NB4 (cell line): ENCODE data around the gene GPR135.
A peak's percentile ranks its signal among the peaks of the same experiment; 100 is the strongest.

Experiments
- DNase-seq: peaks from one replicate; pipeline ENCODE4 v3.0.0; 2010; ENCODE audit warnings: low read depth
- H3K4me3 ChIP-seq: one replicate; pipeline ENCODE4 v1.5.1; 2011; ENCODE audit warnings: mild to moderate bottlenecking, low read depth, low read length, moderate library complexity
- MYC ChIP-seq: IDR thresholded peaks from 2 replicates; pipeline ENCODE4 v1.6.1; 2011; ENCODE audit warnings: low read depth, low read length
- POLR2A ChIP-seq: IDR thresholded peaks from 2 replicates; pipeline ENCODE4 v1.6.1; 2011; ENCODE audit warnings: mild to moderate bottlenecking; ENCODE audit not compliant: insufficient read length; ENCODE audit errors: extremely low read depth
- TF ChIP-seq, protein P1 (sequence below): IDR thresholded peaks from one replicate; pipeline ENCODE4 v1.5.1; 2012; ENCODE audit warnings: low read depth, low read length
- TF ChIP-seq, protein P2 (sequence below): IDR thresholded peaks from 2 replicates; pipeline ENCODE4 v1.6.1; 2011; ENCODE audit warnings: low read depth, low read length

Gene GPR135, protein sequence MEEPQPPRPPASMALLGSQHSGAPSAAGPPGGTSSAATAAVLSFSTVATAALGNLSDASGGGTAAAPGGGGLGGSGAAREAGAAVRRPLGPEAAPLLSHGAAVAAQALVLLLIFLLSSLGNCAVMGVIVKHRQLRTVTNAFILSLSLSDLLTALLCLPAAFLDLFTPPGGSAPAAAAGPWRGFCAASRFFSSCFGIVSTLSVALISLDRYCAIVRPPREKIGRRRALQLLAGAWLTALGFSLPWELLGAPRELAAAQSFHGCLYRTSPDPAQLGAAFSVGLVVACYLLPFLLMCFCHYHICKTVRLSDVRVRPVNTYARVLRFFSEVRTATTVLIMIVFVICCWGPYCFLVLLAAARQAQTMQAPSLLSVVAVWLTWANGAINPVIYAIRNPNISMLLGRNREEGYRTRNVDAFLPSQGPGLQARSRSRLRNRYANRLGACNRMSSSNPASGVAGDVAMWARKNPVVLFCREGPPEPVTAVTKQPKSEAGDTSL

DNA sequence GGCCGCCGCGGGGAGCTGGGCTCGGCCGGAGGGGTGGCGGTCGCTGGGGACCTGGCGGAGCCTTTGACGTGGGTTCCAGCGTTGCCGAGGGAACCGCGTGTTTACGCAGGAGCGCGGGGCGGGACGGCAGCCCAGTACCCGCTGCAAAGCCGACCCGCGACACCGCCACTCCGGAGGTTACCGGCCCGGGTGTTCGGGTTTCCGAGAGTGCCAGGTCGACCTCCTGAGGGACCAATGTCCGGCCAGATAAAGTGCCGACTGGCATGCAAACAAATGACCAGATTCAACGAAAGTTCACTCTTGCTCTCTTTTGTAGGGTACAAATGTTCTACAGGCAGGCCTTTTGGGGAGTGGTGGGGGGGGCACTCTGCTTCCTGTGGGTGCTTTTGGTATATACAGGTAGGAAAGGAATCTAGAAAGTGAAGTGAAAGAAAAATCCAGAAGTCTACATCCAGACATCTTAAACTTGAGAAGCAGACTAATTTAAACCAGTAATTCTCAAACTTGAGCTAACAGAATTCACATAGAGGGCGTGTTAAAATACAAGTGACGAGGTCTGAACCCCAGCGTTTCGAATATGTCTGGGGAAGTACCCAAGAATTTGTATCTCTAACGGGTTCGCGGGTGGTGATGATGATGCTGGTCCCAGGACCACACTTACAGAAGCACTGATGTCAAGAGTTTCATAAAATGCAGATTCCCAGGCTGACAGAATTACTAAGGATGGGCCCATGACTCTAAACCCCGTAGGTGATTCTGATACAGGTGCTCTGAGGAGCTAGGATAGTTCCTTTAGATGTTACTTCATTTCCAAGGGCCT, at the start of gene GPR135:
GPR135 (minus strand) TSS at position 65 of the 820 bp plus-strand sequence. CDS start 154 bp downstream, outside the sequence.
- TF ChIP-seq POLR2A (no peak), MYC (no peak)
- TF ChIP-seq, protein P1, sequence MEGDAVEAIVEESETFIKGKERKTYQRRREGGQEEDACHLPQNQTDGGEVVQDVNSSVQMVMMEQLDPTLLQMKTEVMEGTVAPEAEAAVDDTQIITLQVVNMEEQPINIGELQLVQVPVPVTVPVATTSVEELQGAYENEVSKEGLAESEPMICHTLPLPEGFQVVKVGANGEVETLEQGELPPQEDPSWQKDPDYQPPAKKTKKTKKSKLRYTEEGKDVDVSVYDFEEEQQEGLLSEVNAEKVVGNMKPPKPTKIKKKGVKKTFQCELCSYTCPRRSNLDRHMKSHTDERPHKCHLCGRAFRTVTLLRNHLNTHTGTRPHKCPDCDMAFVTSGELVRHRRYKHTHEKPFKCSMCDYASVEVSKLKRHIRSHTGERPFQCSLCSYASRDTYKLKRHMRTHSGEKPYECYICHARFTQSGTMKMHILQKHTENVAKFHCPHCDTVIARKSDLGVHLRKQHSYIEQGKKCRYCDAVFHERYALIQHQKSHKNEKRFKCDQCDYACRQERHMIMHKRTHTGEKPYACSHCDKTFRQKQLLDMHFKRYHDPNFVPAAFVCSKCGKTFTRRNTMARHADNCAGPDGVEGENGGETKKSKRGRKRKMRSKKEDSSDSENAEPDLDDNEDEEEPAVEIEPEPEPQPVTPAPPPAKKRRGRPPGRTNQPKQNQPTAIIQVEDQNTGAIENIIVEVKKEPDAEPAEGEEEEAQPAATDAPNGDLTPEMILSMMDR: no peak
- TF ChIP-seq, protein P2, sequence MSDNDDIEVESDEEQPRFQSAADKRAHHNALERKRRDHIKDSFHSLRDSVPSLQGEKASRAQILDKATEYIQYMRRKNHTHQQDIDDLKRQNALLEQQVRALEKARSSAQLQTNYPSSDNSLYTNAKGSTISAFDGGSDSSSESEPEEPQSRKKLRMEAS: no peak
- no peak for DNase-seq

DNA sequence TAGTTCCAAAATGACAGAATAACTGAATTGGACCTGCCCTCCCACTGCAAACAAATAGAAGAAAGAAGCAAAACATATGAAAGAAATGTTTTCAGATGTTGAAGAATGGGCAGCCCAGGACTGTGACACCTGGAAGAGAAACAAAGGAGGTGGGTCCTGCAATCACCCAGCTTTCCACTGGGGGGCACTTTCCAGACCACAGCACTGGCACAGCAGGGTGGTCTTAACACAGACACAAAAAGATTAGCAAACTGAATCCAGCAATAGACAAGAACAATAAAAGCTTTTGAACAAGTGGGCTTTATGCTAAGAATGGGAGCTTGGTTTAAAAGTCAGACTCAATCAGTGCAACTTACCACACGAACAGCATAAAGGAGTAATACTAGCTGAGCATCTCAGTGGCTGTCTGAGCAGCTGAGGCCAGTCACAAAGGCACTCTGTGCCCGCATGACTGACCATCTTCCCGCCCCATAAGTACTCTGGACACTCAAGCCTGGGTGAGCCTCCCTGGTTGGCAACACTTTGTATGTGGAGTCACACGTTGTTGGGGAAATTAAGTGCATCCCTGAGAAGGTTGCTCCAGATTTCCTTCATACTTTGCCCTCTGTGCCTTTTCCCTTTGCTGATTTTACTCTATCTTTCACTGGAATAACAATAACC, 46.9 kb upstream of the GPR135 start:
- DNase-seq: peak; percentile 7
- TF ChIP-seq, protein P1: peak; percentile 63
- TF ChIP-seq MYC: no peak
- no peak overlapping the region for H3K4me3 ChIP-seq

More for the DNA sequence above, at the start of gene GPR135:
- H3K4me3 ChIP-seq: no peak within 1 kb of the TSS

DNA sequence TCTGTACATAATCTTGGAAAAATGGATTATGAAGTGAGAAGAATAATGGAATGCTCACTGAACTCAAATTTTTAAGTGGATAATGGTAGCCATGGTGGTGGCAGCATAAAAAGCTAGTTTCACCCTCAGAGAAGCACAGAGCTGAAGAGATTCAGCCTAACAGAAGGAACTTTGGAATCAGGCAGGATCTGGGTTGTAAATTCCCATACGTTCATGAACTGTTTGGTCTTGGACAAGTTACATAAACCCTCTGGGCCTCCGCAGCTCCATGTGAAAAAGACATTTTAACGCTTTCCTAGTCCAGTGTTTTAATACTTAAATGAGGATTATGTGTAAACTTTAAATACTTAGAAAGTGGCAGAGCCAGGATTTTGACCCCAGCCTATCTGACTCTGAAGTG, 45.8 kb upstream of the GPR135 start:
- H3K4me3 ChIP-seq: no peak overlapping the region
- DNase-seq: no peak
- TF ChIP-seq MYC (no peak), POLR2A (no peak)
- TF ChIP-seq, protein P2: no peak
- TF ChIP-seq, protein P1: no peak

DNA sequence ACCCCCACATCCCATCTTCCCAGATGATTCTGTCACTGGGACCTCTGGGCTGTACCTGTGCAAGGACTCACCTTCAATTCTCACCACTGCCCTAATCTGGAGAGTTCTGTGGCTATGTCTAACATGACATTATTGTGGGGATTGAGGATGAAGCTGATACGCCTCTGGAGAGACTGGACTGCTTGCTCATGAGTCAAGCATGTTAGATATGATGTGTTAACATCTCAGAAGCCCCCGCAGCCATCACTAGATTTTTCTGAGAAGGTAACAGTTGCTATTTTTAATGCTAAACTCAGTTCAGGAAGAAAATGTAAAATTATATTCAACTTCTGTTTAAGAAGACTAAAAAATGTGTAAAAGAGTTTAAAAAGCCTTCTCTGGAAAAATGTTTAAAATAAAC, 44.8 kb upstream of the GPR135 start:
- TF ChIP-seq, protein P1: no peak
- TF ChIP-seq POLR2A (no peak), MYC (no peak)
- TF ChIP-seq, protein P2: no peak
- H3K4me3 ChIP-seq: no peak overlapping the region
- no peak for DNase-seq

DNA sequence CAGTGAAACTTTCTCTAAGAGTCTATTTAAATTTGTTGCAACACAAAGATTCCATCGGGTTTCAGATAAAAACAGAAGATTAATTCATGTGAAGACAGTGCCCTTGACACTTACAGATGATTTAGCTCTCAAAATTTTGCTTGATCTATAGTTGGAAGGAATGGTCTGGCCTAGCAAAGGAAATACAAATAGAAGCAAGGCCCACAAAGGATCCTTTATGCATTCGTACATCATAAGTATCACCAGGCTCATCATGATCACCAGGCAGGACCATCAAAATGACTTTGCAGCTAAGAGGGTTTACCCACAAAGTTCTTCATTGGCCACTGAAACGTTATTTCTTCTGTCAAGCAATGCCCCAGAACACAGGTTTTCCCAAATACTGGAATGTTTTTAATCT, 43.9 kb upstream of the GPR135 start:
- no peak for DNase-seq
- TF ChIP-seq, protein P1: no peak
- TF ChIP-seq MYC: no peak
- TF ChIP-seq, protein P2: no peak
- no peak for TF ChIP-seq POLR2A
- no peak overlapping the region for H3K4me3 ChIP-seq
